Measurements from ENCODE around the gene OCIAD2.
"Not testable (repeated sequence)": the region's sequence is repeated elsewhere in the genome, so short reads cannot be mapped to it uniquely, and the experiment has no call there.

DNA sequence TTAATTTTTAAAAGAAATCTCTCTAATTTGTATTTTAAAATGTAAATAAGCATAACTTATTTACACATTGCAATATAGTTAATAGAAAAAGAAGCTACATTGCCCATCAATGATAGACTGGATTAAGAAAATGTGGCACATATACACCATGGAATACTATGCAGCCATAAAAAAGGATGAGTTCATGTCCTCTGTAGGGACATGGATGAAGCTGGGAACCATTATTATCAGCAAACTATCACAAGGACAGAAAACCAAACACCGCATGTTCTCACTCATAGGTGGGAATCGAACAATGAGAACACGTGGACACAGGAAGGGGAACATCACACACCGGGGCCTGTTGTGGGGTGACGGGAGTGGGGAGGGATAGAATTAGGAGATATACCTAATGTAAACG lies 57.8 kb downstream of the OCIAD2 start:
- TF ChIP-seq, protein P1, sequence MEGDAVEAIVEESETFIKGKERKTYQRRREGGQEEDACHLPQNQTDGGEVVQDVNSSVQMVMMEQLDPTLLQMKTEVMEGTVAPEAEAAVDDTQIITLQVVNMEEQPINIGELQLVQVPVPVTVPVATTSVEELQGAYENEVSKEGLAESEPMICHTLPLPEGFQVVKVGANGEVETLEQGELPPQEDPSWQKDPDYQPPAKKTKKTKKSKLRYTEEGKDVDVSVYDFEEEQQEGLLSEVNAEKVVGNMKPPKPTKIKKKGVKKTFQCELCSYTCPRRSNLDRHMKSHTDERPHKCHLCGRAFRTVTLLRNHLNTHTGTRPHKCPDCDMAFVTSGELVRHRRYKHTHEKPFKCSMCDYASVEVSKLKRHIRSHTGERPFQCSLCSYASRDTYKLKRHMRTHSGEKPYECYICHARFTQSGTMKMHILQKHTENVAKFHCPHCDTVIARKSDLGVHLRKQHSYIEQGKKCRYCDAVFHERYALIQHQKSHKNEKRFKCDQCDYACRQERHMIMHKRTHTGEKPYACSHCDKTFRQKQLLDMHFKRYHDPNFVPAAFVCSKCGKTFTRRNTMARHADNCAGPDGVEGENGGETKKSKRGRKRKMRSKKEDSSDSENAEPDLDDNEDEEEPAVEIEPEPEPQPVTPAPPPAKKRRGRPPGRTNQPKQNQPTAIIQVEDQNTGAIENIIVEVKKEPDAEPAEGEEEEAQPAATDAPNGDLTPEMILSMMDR (IDR thresholded peaks at IDR 0.05 in 2 of 3, conservative IDR thresholded peaks at IDR 0.05 in 1 of 3; ENCODE audit: borderline replicate concordance in 1 of 3, insufficient read depth in 1 of 3, low read depth in 2 of 3, low read length in 2 of 3) = not testable (repeated sequence)
- TF ChIP-seq YY1 (IDR thresholded peaks at IDR 0.05; ENCODE audit: extremely low read depth, insufficient replicate concordance, low read depth, low read length); POLR2AphosphoS5 (IDR thresholded peaks at IDR 0.05; ENCODE audit: low read depth, low read length); POLR2A (IDR thresholded peaks at IDR 0.05; ENCODE audit: borderline replicate concordance, extremely low read depth, insufficient read depth, insufficient read length); RAD21 (IDR thresholded peaks at IDR 0.05; ENCODE audit: low read depth): not testable (repeated sequence)
- TF ChIP-seq, protein P2, sequence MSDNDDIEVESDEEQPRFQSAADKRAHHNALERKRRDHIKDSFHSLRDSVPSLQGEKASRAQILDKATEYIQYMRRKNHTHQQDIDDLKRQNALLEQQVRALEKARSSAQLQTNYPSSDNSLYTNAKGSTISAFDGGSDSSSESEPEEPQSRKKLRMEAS (IDR thresholded peaks at IDR 0.05) = not testable (repeated sequence)
- TF ChIP-seq, protein P3, sequence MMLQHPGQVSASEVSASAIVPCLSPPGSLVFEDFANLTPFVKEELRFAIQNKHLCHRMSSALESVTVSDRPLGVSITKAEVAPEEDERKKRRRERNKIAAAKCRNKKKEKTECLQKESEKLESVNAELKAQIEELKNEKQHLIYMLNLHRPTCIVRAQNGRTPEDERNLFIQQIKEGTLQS (IDR thresholded peaks at IDR 0.05) = not testable (repeated sequence)
